ENCODE data around the gene STX5.

DNA sequence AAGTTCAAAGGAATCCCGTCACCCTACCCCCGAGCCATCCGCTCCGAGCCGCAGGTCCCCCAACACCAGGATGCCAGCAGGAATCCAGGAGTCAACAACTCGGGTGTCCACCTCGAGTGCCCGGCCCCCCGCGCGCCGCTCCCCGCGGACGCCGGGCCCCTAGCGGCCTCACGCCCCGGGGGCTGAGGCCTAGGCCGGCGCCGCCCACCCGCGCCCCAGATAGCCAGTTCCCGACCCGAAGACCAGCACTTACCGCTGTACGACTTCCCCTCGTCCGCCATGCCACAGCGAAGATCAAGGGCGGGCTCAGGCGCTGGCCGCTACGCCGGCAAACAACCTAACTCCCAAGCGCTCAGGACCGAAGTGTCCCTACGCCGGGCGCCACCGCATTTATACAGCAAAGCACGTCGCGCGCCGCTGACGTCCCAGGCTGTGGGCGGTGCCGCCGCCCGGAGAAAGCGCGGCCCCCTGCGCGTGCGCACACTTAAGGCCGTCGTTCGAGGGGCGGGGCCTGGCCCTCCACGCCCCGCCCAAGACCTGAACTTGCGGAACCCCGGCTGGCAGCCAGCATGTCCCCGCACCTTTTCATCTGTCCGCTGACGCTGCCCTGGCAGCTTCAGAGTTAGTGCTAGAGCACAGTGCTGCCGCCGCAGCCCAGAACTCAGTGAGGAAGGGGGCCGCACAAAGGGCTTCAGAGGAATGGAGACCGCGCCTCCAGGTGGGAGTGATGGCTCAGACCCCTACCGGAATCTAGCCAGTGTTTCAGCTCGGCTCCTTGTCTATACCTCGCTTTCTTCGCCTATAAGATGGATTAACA lies 26.6 kb downstream of the STX5 start, which contains the start of gene NXF1:
- 0 out of 2 replicates have a peak, but pooled peaks have one; percentile 27 for TF ChIP-seq CTCF (conservative IDR thresholded peaks at IDR 0.05; ENCODE audit: low read length)
- TF ChIP-seq EZH2phosphoT487 (IDR thresholded peaks at IDR 0.05; ENCODE audit: borderline replicate concordance, low read depth, low read length), result no peak

Data from OCI-LY7 (cell line).